Frontal cortex (tissue), 4 donors: ENCODE measurements around the gene RAPGEF6. TPM values are rescaled to one million over a fixed set of nuclear protein-coding genes. Genes with fewer than 3 reads are reported as not detected.
"Not testable (repeated sequence)": the region's sequence is repeated elsewhere in the genome, so short reads cannot be mapped to it uniquely, and the experiment has no call there.

Source experiments
- DNase-seq, 2 donors: peaks; one replicate each; pipeline ENCODE4 v3.0.0; 2012; ENCODE audit warnings: low spot score in 2 of 2
- FAIRE-seq: peaks from 2 replicates; lab custom pipeline; 2012; peaks lifted over from hg19 to GRCh38; lab: Jason Lieb, UNC
- total RNA-seq: library from RNA; depleted of rRNA; stranded (reverse); fragments of >200 nt; gene quantifications from one replicate; pipeline ENCODE4 v1.2.3, GENCODE V29; 2014
- donor health status: control.
- donor health status: control.
- donor health status: control.

The RAPGEF6 gene
- total RNA-seq, 1 donor from 2014 or later: 58.7 TPM

DNA sequence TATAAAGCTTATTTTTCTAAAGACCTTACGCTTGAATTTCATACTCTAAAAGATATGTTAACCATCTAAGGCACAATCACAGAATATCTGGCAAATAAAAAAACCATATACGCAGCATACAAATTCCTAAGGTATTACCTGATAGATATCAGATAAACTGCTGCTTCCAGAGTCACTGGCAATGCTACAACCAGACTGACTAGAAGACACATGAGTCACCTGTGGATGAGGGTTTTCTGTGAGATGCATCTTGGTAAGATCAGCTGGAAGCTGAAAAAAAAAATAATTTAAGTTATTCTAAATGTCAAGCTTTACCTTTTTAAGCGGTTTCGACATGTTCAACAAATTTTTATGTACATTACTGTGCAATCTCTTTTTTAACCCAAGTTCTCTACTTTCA, 113.8 kb downstream of the RAPGEF6 start:
- no peak for DNase-seq
- FAIRE-seq: no peak

- no peak for DNase-seq
- no peak for FAIRE-seq
These were observed 119.7 kb downstream of the RAPGEF6 start for GRCh38 chr5:131515348-131515747.

DNA sequence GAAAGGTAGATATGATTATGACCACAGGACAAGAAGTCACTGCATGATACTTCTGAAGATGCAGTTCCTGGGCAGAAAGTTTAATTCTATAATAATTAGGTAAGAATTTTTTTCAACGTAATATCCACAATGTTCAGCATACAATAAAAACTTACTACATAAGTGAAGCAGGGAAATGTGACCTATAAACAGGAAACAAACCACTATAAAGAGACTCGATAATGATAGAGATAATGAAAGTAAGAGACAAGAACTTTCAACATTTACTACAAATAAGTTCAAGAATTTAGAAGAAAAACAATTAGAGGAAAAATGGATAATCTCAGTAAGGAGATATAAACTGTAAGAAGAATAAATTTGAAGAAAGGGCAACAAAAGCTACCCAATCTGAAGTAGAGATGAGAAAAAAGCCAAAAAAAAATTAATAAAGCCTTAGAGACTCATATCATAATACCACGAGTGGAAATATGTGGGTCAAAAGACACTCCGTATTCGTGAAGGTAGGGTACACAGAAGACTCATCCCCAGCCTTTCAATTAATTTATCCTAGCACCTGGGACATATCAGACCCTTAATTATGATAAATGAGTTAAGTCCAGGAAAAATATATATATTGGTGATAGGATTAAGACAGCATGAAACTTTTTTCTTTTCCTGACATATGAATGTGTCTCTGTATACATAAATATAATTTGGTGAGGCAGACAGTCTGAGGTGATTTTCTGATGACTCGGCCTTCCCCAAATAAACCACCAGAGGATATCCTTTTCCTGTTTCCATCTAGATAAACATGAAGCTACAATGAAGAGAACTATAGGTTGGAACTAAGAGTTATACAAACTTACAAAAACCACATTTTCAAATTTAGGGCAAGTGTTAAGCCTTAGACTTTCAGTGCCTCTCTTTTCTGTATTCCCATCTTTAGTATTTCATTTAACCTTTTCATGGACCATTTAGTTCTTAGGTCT, 120.4 kb downstream of the RAPGEF6 start:
- no peak for DNase-seq
- peak; percentile 6 for FAIRE-seq

DNA sequence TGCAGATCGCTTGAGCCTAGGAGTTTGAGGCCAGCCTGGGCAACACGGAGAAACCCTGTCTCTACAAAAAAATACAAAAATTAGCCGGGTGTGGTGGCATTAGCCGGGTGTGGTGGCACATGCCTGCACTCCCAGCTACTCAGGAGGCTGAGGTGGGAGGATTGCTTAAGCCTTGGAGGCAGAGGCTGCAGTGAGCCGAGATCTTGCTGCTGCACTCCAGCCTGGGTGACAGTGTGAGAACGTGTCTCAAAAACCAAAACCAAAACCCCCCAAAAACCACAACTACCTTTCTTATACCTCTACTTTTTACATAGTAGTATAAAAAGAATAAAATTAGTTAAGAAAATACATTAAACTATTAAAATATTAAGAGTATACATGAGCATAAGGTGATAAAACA, 121.2 kb downstream of the RAPGEF6 start:
- no peak for FAIRE-seq

GRCh38 chr5:131511934-131512333, 123.1 kb downstream of the RAPGEF6 start:
- no peak for FAIRE-seq
- no peak for DNase-seq

More for the DNA sequence above, 121.2 kb downstream of the RAPGEF6 start:
- DNase-seq: no peak

GRCh38 chr5:131509801-131510200, 125.2 kb downstream of the RAPGEF6 start:
- no peak for DNase-seq
- no peak for FAIRE-seq

DNA sequence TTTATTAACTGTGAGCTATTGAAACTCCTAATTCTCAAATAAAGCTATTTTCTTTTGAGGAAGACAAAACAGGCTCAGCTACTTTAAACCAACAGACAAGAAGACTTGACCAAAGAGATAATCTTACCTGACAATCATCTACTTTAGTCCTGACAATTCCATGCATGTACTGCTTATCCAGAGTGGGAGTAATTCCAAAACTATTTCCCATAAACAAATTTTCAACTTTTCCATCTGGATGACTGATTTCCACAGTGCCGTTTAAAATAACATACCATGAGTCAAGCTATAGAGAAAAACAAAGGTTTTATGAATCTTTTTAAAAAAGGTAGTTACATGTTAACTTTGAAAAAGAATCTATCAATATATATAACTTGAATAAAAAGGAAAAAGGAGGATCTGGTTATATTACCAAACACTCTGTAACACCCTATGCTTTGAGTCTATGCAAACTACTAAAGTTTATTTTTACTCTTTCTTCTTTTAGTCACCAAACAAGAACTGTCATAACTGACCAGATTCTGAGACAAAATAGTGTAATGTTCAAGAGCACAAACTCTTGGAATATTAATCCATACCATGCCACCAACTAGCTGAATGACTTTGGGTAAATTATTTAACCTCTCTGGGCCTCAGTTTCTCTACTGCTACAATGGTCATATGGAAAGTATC, 129.7 kb downstream of the RAPGEF6 start:
- no peak for FAIRE-seq

DNA sequence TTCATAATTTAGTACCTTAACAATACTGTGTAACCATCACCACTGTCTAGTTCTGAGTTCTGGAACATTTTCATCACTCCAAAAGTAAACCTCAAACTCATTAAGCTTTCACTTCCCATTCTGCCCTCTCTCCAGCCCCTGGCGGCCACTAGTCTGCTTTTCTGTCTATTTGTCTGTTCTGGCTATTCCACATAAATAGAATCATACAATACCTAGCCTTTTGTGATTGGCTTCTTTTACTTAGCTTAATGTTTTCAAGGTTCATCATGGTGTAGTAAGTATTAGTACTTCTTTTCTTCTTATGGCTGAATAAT, 138.7 kb downstream of the RAPGEF6 start:
- no peak for DNase-seq
- no peak for FAIRE-seq

More for the DNA sequence above, 129.7 kb downstream of the RAPGEF6 start:
- DNase-seq: no peak

DNA sequence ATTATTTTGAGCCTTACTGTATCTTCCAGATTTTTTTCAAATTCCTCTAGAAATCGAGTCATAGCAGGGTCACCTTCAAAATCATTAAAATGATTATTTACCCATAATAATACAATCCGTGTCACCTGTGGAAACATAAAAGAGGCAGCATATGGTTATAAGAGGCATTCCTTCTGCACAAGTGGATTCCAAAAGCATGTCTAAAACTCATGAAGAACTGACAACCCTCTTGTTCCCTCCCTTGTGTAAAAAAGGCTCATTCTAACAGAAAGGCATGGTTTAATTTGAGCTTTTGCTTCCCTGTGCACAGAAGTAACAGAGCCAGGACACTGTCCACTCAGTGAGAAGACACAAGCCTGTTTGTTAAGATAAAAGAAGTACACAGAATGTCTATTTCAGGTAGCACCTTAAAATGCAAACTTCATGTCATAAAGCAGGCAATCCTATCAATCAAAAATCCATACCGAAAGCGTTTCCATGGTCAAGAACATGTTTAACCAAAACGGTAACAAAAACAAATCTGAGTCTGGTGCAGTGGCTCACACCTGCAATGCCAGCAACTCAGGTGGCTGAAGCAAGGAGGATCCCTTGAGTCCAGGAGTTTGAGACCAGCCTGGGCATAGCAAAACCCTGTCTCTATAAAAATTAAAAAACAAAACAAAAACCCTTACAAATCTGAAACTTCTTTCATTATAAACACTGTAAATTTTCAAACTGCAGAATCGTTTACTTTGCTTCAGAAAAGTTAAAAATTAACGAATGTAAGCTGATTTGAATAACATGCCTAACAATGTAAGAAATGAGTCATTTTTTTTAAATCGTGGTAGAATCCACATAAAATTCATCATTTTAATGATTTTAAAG, 139.3 kb downstream of the RAPGEF6 start:
- FAIRE-seq: no peak
- DNase-seq: no peak

DNA sequence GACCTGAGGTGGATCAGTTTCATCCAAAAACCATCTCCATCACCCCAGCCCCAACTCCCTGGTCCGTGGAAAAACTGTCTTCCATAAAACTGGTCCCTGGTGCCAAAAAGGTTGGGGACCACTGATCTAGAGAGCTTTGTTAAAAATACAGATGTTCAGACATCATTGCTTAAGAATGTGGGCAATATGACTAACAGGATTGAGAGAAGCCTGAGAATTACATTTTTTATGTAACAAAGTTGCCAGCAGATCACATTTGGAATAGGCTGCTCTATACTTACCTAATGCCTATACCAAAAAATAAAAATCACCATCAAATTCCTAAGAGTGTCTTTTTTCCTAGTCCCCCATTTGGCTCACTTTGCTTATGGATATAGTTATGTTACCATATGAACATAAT, 143.3 kb downstream of the RAPGEF6 start:
- FAIRE-seq (no peak), DNase-seq (no peak)

GRCh38 chr5:131488463-131488862, 146.6 kb downstream of the RAPGEF6 start:
- DNase-seq: no peak
- no peak for FAIRE-seq

DNA sequence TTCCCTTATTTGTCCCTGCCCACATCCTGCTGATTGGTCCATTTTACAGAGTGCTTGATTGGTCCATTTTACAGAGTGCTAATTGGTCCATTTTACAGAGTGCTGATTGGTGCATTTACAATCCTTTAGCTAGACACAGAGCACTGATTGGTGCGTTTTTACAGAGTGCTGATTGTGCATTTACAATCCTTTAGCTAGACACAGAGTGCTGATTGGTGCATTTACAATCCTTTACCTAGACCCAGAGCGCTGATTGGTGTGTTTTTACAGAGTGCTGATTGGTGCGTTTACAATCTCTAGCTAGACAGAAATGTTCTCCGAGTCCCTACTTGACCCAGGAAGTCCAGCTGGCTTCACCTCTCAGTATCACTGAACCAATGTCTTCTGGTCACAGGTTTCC, 147.7 kb downstream of the RAPGEF6 start:
- not testable (repeated sequence) for DNase-seq, FAIRE-seq

DNA sequence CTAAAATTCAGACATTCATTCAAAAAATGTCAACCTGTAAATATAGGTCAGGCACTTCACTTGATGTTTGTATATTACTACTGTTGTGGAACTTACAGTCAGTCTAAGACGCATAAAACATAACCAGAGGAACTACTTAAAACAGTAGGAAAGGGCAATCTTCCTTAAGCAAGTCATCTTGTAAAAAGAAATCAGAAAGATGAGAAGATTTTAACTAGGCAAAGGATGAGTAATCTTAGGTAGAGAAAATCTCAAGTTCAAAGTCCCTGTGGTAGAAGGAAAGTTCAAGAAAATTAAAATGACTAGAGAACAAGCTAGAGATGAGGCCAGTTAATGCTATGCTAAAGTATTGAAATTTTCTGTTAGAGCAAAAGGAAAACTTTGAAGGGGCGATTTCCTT, 152.4 kb downstream of the RAPGEF6 start:
- DNase-seq: no peak
- FAIRE-seq: no peak

- DNase-seq: no peak
- FAIRE-seq: no peak
These were observed 153.5 kb downstream of the RAPGEF6 start for GRCh38 chr5:131481569-131481968.

DNA sequence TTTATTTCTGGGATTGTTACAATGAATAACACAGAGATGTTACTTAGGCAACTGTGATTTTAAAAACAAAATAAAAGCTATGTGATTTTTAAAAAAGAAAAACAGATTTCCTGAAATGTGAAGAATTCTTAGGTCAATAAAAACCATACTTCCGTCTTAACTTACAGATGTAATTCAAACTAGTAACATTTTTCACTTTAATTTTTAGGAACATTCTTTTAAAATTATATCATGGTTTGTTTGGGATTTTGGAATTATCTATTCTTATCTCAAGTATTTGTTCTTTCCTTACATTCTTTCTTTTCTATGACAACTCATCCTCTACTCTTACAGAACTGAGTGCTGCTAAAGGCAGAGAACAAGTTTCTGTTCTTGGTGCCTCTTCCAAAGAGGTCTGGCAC, 159.5 kb downstream of the RAPGEF6 start:
- no peak for DNase-seq
- peak; percentile 6 for FAIRE-seq

- DNase-seq: no peak
- FAIRE-seq: no peak
These were observed 161.3 kb downstream of the RAPGEF6 start for GRCh38 chr5:131473731-131474130.

DNA sequence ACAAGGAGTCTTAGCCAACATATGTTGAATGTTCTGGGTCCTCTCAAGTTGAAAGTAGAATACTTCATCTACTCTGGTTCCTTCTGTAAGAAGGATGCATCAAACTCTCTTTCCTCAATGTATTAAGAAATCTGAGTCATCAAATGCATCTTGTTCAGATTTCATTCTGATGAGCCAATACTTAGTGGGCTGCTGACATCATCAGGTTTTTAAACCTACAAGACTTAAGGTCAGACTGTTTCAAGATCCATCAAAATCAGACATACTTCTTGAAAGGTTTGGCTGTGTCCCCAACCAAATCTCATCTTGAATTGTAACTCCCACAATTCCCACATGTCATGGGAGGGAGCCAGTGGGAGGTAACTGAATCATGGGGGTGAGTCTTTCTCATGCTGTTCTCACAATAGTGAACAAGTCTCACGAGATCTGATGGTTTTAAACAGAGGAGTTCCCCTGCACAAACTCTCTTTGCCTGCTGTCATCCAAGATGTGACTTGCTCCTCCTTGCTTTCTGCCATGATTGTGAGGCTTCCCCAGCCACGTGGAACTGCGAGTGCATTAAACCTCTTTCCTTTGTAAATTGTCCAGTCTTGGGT, 168.8 kb downstream of the RAPGEF6 start:
- DNase-seq (no peak), FAIRE-seq (no peak)

- DNase-seq (no peak), FAIRE-seq (no peak)
These were observed 171.4 kb downstream of the RAPGEF6 start for GRCh38 chr5:131463656-131464055.

DNA sequence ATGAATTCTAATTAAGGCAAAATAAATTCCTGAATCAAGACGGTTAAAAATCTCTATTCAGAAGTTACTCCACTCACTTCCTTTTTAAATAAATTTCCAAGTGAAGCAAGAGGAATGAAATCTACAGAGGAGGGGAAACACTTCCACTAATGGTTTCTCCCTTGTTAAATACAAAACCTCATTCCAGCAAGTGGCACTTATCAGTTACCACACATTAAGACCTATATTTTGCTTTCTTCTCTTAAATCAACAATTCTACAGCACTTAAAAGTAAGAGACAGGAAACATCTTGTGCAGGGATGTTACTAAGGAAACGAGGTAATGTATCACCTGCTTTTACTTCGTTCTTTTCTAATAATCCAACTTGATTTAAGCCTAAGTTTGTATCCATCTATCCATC, 172.6 kb downstream of the RAPGEF6 start:
- no peak for DNase-seq
- no peak for FAIRE-seq

DNA sequence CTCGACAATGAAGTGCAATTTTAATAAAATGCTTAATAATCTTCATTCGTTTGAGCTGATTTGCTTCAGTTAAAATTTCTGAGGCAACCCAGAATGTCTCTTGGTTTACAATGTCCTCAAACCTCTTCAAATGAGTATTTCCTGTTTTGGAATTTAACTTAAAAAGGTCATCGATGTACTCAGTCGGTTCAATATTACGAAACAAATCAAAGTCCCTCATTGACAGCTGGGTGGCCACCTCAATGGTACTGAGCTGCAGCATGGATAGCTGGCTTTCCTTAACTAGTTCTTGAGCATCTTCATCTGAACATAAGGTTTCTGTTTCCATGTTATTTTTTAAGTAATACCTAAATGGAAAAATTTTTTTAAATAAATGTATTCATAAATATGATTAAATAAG, 173.3 kb downstream of the RAPGEF6 start:
- no peak for DNase-seq
- peak; percentile 37 for FAIRE-seq
